ENCODE measurements around the gene CTCF. TPM values are rescaled to one million over a fixed set of nuclear protein-coding genes. Genes with fewer than 3 reads are reported as not detected.

Gene CTCF
- total RNA-seq, 2 donors from 2014 or later, result 37.0 to 47.3 TPM

DNA sequence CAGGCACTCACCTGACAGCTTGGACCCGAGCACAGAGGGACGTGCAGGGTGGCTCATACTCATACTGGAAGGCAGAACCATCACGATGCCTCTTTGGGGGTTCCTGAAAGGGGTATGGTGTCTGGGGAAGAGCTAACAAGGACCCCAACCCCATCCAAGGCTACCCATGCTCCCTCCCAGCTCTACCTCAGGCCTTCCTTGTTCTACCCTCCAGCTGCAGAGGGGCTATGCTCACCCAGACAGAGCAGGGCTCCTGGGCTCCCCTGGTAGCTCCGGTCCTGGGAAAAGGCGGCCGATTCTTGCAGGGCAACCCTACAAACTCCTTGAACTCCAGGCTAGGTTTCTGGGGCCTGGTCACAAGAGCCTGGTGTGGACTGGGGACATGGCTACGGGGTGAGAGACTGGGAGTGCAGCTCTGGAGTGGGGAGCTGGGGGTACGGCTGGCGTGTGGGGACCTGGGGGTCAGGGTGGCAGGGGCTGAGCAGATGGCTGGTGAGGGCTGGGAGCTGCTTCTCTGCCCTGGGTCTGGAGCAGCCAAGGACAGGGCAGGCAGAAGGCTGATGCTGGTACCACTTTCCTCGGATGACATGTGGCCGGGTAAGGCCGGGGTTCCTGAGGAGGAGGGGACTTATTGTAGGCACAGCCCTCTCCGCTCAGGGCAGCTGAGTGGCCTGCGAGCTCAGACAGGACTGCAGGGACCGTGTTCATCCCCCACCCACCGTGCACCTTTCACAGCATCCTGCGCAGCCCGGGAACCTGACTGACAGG lies 95.6 kb downstream of the CTCF start:
- Histone ChIP-seq H3K4me3 (no peak overlapping the region), H3K9ac (ENCODE audit: low read depth in 2 of 2, low read length in 2 of 2) (no peak overlapping the region), H3K27ac (no peak overlapping the region), H3K9me3 (no peaks in the 10 kb centered on the region), H3K27me3 (peaks cover 21% of the 10 kb centered on the region), H3K36me3 (no peaks in the 10 kb centered on the region), H3K4me1 (peaks cover 12% of the 10 kb centered on the region)
- no peak for DNase-seq
- intact Hi-C loops (cut with DNase I), result loop anchor here (10.0 kb wide), 1 partner anchor 113 kb away; no protein-coding TSS in a partner anchor
- TF ChIP-seq, protein P1, sequence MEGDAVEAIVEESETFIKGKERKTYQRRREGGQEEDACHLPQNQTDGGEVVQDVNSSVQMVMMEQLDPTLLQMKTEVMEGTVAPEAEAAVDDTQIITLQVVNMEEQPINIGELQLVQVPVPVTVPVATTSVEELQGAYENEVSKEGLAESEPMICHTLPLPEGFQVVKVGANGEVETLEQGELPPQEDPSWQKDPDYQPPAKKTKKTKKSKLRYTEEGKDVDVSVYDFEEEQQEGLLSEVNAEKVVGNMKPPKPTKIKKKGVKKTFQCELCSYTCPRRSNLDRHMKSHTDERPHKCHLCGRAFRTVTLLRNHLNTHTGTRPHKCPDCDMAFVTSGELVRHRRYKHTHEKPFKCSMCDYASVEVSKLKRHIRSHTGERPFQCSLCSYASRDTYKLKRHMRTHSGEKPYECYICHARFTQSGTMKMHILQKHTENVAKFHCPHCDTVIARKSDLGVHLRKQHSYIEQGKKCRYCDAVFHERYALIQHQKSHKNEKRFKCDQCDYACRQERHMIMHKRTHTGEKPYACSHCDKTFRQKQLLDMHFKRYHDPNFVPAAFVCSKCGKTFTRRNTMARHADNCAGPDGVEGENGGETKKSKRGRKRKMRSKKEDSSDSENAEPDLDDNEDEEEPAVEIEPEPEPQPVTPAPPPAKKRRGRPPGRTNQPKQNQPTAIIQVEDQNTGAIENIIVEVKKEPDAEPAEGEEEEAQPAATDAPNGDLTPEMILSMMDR (IDR thresholded peaks at IDR 0.05), result no peak

DNA sequence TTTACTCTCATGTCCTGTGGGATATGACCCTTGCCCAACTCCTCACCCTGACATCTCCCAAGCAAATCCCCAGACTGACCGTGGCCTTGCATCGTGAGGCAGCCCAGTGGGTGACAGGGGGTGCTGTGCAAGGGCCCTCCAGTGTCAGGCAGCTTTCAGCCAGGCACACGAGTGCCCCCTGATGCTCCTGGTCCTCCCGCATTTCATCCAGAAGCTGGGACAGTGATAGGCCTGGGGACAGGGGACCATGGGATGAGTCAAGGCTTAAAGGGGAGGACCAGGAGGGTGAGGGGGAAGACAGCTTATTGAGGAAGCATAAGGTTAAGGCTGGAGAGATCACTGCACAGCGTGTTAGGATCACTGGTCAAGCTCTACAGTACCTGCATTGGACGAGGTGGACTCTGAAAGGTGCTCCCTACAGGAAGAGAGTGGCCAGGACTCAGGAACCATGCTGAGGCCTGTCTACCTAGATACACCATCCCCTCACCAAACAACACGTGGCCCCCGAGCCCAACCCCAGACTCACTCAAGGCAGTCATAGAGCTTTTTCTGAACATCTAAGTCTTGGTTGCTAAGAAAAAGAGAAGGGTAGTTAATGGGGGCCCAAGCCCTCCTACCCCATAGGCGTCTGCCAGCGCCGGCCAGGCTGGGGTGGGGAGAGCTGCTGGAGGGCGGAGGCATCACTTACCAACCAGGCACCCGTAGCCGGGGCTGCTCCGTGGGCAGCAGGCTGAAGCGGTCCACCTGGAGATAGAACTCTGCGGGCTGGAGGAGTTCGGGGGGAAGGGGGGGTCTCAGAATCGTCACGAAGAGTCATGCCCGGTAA lies 96.7 kb downstream of the CTCF start:
- Histone ChIP-seq H3K27ac (no peak overlapping the region), H3K27me3 (peaks cover 12% of the 10 kb centered on the region), H3K9ac (ENCODE audit: low read depth in 2 of 2, low read length in 2 of 2) (peak overlapping the region; percentile 62 to 90), H3K4me1 (peaks cover 12% of the 10 kb centered on the region), H3K9me3 (no peaks in the 10 kb centered on the region), H3K4me3 (peak overlapping the region; percentile 90), H3K36me3 (no peaks in the 10 kb centered on the region)
- intact Hi-C loops (cut with DNase I), result loop anchor here (10.0 kb wide), 1 partner anchor 114 kb away; no protein-coding TSS in a partner anchor
- no peak for DNase-seq
- TF ChIP-seq, protein P1 (IDR thresholded peaks at IDR 0.05), result no peak

GRCh38 chr16:67659675-67660563 lies 97.6 kb downstream of the CTCF start, which contains the start of gene ACD:
TSS of gene ACD (minus strand) at chr16:67660260. CDS start at chr16:67660220, 40 bp downstream.
- peak; percentile 95 for DNase-seq
- H3K27me3 ChIP-seq, result peaks cover 3% of the 10 kb centered on the region
- intact Hi-C loops (cut with DNase I), result loop anchor here (10.0 kb wide), 2 partner anchors 115 to 135 kb away; partner anchors contain the start of gene RIPOR1
- H3K9me3 ChIP-seq, result no peaks in the 10 kb centered on the region
- peaks cover 12% of the 10 kb centered on the region for H3K4me1 ChIP-seq
- peak within 1 kb of the TSS; percentile 90 for H3K4me3 ChIP-seq
- no peaks in the 10 kb centered on the region for H3K36me3 ChIP-seq
- peak within 1 kb of the TSS; percentile 90 for H3K27ac ChIP-seq
- H3K9ac ChIP-seq (ENCODE audit: low read depth in 2 of 2, low read length in 2 of 2), result peak within 1 kb of the TSS; percentile 86 to 90
- TF ChIP-seq, protein P1 (IDR thresholded peaks at IDR 0.05), result no peak

GRCh38 chr16:67660564-67661028 lies 98.3 kb downstream of the CTCF start, which contains the start of gene PARD6A:
TSS of gene PARD6A (plus strand) at chr16:67660960. CDS start at chr16:67661039, 79 bp downstream.
- TF ChIP-seq, protein P1 (IDR thresholded peaks at IDR 0.05), result no peak
- H3K27me3 ChIP-seq, result no peaks in the 10 kb centered on the region
- intact Hi-C loops (cut with DNase I), result loop anchor here (10.0 kb wide), 1 partner anchor 136 kb away; the partner anchor contains the start of gene RIPOR1
- H3K4me3 ChIP-seq, result peak within 1 kb of the TSS; percentile 90
- DNase-seq, result peak; percentile 95
- peak within 1 kb of the TSS; percentile 90 for H3K27ac ChIP-seq
- H3K9ac ChIP-seq (ENCODE audit: low read depth in 2 of 2, low read length in 2 of 2), result peak within 1 kb of the TSS; percentile 86 to 90
- peaks cover 12% of the 10 kb centered on the region for H3K4me1 ChIP-seq
- H3K36me3 ChIP-seq, result no peaks in the 10 kb centered on the region
- H3K9me3 ChIP-seq, result no peaks in the 10 kb centered on the region
